Measurements from ENCODE around the gene PRKAG1.

The PRKAG1 gene

DNA sequence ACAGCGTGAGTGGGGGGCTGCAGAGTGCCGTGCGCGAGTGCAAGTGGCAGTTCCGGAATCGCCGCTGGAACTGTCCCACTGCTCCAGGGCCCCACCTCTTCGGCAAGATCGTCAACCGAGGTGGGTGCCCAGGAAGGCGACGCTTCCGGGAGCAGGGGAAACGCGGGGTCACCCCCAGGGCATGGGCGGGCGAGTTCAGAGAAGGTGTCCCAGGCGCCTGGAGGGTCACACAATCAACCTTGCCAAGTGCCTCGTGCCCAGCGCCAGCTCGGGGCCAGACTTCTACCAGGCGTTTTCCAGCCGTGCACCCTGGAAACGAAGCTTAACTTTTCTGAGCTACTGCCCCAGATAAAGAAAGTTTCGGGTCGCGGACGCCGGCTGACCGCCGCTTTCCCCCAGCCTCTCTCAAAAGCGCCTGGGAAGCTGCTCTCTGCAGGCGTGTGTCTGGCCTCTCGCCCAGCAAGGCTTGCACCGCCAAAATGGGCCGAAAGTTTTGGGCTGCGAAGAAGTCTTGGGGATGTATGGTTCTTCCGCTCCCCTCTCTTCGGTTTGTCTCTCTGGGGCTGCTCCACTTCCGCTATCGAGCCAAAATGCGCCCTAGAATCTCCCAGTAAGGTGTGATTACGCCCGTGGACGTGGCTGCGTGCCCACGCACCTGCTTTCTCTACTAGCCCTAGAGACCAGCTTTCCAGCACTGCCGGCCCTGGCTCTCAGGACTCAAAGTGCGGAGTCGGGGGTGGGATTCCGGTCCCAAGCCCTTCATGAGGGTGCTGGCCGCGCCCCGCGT is 38.8 kb downstream of the PRKAG1 start:
- peaks cover 100% of the 10 kb centered on the region for H3K27me3 Mint-ChIP-seq (ENCODE audit: low read depth)
- peak overlapping the region; percentile 74 to 80 (median 78) for H3K4me3 Mint-ChIP-seq
- peaks cover 6% of the 10 kb centered on the region for H3K36me3 Mint-ChIP-seq (ENCODE audit: low read depth)
- TF ChIP-seq CTCF (IDR thresholded peaks at IDR 0.05; ENCODE audit: unreplicated experiment in 3 of 3), result no peak
- no peaks in the 10 kb centered on the region for H3K9me3 Mint-ChIP-seq
- H3K27ac Mint-ChIP-seq, result no peak overlapping the region
- peaks cover 57% of the 10 kb centered on the region for H3K4me1 Mint-ChIP-seq

- no peak for TF ChIP-seq CTCF (IDR thresholded peaks at IDR 0.05; ENCODE audit: unreplicated experiment in 3 of 3)
- peaks cover 100% of the 10 kb centered on the region for H3K27me3 Mint-ChIP-seq (ENCODE audit: low read depth)
- peaks cover 48% of the 10 kb centered on the region for H3K4me1 Mint-ChIP-seq
- H3K9me3 Mint-ChIP-seq, result no peaks in the 10 kb centered on the region
- no peak overlapping the region for H3K27ac Mint-ChIP-seq
- peak overlapping the region; percentile 74 to 80 (median 78) for H3K4me3 Mint-ChIP-seq
- H3K36me3 Mint-ChIP-seq (ENCODE audit: low read depth), result peaks cover 6% of the 10 kb centered on the region
Measured at GRCh38 chr12:48978741-48979601, 39.6 kb downstream of the PRKAG1 start.

- H3K36me3 Mint-ChIP-seq (ENCODE audit: low read depth), result peaks cover 6% of the 10 kb centered on the region
- H3K27ac Mint-ChIP-seq, result peak within 1 kb of the TSS in 1 of 3 experiments; percentile 21
- no peaks in the 10 kb centered on the region for H3K9me3 Mint-ChIP-seq
- peak in 1 of 3 experiments; percentile 46 for TF ChIP-seq CTCF (IDR thresholded peaks at IDR 0.05; ENCODE audit: unreplicated experiment in 3 of 3)
- peaks cover 100% of the 10 kb centered on the region for H3K27me3 Mint-ChIP-seq (ENCODE audit: low read depth)
- H3K4me1 Mint-ChIP-seq, result peaks cover 45% of the 10 kb centered on the region
- peak within 1 kb of the TSS; percentile 74 to 80 (median 78) for H3K4me3 Mint-ChIP-seq
Measured at GRCh38 chr12:48978291-48978740, 40.3 kb downstream of the PRKAG1 start, which contains the start of gene WNT1. WNT1 (plus strand) TSS chr12:48978322; CDS start chr12:48978651, 329 bp downstream.

DNA sequence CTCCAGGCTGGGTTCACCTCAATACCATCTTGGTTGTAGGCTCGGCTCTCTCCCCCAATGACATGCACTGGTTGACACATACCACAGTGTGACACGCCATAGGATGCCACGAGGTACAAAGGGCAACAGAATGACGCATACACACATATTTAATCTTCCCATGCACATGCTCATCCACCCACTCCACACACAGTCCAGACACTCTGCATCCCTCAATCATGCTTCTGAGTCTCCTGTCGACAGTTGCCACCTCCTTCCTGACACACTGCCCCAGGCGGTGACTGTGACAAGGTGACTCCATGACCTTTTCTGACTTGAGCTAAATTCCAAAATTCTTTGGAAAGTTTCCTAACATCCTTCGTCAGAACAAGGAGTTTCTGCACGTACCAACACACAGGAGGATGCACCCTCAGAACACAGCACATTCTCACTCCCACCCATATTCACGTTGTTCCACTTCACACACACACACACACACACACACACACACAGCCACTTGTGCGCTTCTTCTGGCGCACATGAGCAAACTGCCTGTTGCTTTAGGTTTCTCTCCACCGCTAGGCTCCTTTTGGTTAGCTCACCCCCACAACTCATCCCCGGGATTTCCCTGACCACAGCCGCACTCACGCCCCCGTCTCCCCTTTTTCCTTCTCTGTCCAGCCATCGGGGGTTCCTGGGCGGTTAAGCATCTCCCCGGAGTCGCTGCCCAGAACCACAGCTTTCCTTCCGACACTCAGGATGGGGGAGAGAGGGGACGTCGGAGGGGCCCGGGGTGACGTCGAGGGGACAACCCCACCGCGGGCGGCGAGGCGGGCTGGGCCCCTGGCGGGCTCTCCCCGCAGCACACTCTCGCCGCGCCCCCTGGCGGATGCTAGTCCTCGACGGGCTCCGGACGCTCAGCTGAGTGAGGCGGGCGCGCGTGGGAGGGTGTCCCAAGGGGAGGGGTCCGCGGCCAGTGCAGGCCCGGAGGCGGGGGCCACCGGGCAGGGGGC is 41.0 kb downstream of the PRKAG1 start:
- peak overlapping the region; percentile 15 to 45 (median 27) for H3K4me3 Mint-ChIP-seq
- peaks cover 100% of the 10 kb centered on the region for H3K27me3 Mint-ChIP-seq (ENCODE audit: low read depth)
- peaks cover 42% of the 10 kb centered on the region for H3K4me1 Mint-ChIP-seq
- peaks cover 6% of the 10 kb centered on the region for H3K36me3 Mint-ChIP-seq (ENCODE audit: low read depth)
- no peaks in the 10 kb centered on the region for H3K9me3 Mint-ChIP-seq
- peak; percentile 73 to 82 (median 79) for TF ChIP-seq CTCF (IDR thresholded peaks at IDR 0.05; ENCODE audit: unreplicated experiment in 3 of 3)
- H3K27ac Mint-ChIP-seq, result peak overlapping the region in 1 of 3 experiments; percentile 21

- Mint-ChIP-seq H3K36me3 (ENCODE audit: low read depth) (peaks cover 6% of the 10 kb centered on the region), H3K27me3 (ENCODE audit: low read depth) (peaks cover 100% of the 10 kb centered on the region)
- TF ChIP-seq CTCF (IDR thresholded peaks at IDR 0.05; ENCODE audit: unreplicated experiment in 3 of 3), result peak; percentile 62 to 74 (median 68)
Measured at GRCh38 chr12:48973941-48974673, 44.5 kb downstream of the PRKAG1 start.

More at GRCh38 chr12:48973941-48974673, 44.5 kb downstream of the PRKAG1 start:
- peaks cover 22% of the 10 kb centered on the region for H3K4me1 Mint-ChIP-seq
- no peak overlapping the region for H3K4me3 Mint-ChIP-seq
- H3K27ac Mint-ChIP-seq, result no peak overlapping the region
- H3K9me3 Mint-ChIP-seq, result no peaks in the 10 kb centered on the region

Measured in nephron (organoid).